Peyer's patch (tissue), 4 donors: Measurements from ENCODE around the gene ARHGAP36. TPM values are rescaled to one million over a fixed set of nuclear protein-coding genes. Genes with fewer than 3 reads are reported as not detected.

Source experiments
- DNase-seq, 3 donors: peaks; one replicate each; pipeline ENCODE4 v3.0.0-alpha.2; 2017 to 2019
- H3K27ac ChIP-seq, 4 donors: fragments of 200-600 bp; sonication (generic); one replicate each; pipeline ENCODE4 v1.5.1; 2016 to 2019
- H3K27me3 ChIP-seq, 2 donors: fragments of 200-600 bp; sonication (generic); one replicate each; pipeline ENCODE4 v1.5.1; 2019
- H3K36me3 ChIP-seq, 3 donors: fragments of 200-600 bp; sonication (generic); one replicate each; pipeline ENCODE4 v1.5.1; 2016 to 2019
- H3K4me1 ChIP-seq, 4 donors: fragments of 200-600 bp; sonication (generic); one replicate each; pipeline ENCODE4 v1.5.1; 2016 to 2019
- H3K4me3 ChIP-seq, 4 donors: fragments of 200-600 bp; sonication (generic); 1 replicate in 3 of 4; 2 replicates in 1 of 4; pipeline ENCODE4 v1.5.1; 2016 to 2019; ENCODE audit warnings: mild to moderate bottlenecking in 1 of 4
- H3K9me3 ChIP-seq, 4 donors: fragments of 200-600 bp; sonication (generic); one replicate each; pipeline ENCODE4 v1.5.1; 2016 to 2019; ENCODE audit warnings: mild to moderate bottlenecking in 1 of 4
- POLR2A ChIP-seq, 2 donors: fragments of 450-650 bp; IDR thresholded peaks; one replicate each; pipeline ENCODE4 v1.5.1; 2017; ENCODE audit warnings: antibody characterized with exemption in 2 of 2, mild to moderate bottlenecking in 2 of 2, moderate library complexity in 2 of 2
- total RNA-seq, 4 donors: library from RNA; depleted of rRNA; stranded (reverse); fragments of >200 nt; gene quantifications; one replicate each; pipeline ENCODE4 v1.1.0, GENCODE V29; 2016
- TF ChIP-seq, protein P1 (sequence below), 6 experiments: fragments of 450-650 bp in 4 of 6; fragments of 200-600 bp in 2 of 6; sonication (generic) in 1 of 6; IDR thresholded peaks; one replicate each; pipeline ENCODE4 v1.5.1; 2017 to 2019; ENCODE audit warnings: antibody characterized with exemption in 6 of 6, mild to moderate bottlenecking in 3 of 6, moderate library complexity in 1 of 6

ARHGAP36 gene
- total RNA-seq, 4 donors from 2014 or later: not detected

DNA sequence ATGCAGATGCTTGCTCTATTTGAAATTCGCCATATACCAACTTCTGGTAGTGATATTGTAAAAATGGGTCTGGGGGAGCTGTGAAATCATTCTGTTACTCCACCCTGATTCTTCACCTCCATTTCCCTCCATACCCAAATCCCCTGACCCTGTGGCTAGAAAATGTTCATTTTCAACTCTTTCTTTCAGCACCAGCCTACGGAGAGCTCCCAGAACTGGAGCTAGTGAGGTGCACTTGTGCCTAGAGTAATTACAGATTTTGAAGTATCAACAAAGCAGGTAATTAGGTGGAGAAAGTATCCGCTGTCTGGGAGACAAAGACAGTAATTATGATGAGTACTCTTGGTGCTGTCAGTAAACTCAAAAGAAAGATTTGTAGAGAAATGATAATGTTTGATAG is 8.1 kb downstream of the ARHGAP36 start:
- no peaks in the 10 kb centered on the region for H3K36me3 ChIP-seq
- no peak overlapping the region for H3K4me3 ChIP-seq
- no peak overlapping the region for H3K27ac ChIP-seq
- no peak for TF ChIP-seq POLR2A (IDR thresholded peaks at IDR 0.05)
- TF ChIP-seq, protein P1, sequence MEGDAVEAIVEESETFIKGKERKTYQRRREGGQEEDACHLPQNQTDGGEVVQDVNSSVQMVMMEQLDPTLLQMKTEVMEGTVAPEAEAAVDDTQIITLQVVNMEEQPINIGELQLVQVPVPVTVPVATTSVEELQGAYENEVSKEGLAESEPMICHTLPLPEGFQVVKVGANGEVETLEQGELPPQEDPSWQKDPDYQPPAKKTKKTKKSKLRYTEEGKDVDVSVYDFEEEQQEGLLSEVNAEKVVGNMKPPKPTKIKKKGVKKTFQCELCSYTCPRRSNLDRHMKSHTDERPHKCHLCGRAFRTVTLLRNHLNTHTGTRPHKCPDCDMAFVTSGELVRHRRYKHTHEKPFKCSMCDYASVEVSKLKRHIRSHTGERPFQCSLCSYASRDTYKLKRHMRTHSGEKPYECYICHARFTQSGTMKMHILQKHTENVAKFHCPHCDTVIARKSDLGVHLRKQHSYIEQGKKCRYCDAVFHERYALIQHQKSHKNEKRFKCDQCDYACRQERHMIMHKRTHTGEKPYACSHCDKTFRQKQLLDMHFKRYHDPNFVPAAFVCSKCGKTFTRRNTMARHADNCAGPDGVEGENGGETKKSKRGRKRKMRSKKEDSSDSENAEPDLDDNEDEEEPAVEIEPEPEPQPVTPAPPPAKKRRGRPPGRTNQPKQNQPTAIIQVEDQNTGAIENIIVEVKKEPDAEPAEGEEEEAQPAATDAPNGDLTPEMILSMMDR (IDR thresholded peaks at IDR 0.05): no peak
- H3K9me3 ChIP-seq: no peaks in the 10 kb centered on the region
- H3K27me3 ChIP-seq: no peaks in the 10 kb centered on the region
- no peaks in the 10 kb centered on the region for H3K4me1 ChIP-seq
- no peak for DNase-seq

DNA sequence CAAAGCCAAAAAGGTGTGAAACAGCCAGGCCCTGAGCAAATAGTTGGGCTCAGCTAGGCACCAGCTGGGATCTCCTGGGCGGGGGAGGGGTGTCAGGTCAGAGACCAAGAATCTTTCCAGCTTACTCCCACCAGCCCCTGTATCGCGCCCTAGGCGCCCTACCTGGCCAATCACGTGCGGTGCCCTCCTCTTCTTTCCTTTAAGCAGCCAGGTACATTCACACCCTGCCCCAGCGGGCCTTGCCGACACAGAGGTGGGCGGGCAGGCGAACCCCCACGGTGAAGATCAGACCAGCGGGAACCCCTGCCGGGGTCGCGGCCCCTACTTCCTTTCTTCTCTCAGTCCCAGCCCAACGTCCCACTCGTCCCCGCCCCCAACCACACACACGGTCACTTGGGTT is 9.1 kb downstream of the ARHGAP36 start:
- no peaks in the 10 kb centered on the region for H3K36me3 ChIP-seq
- no peaks in the 10 kb centered on the region for H3K4me1 ChIP-seq
- no peak for DNase-seq
- H3K4me3 ChIP-seq: no peak overlapping the region
- no peak overlapping the region for H3K27ac ChIP-seq
- no peak for TF ChIP-seq POLR2A (IDR thresholded peaks at IDR 0.05)
- TF ChIP-seq, protein P1 (IDR thresholded peaks at IDR 0.05): no peak
- H3K27me3 ChIP-seq: no peaks in the 10 kb centered on the region
- H3K9me3 ChIP-seq: no peaks in the 10 kb centered on the region

DNA sequence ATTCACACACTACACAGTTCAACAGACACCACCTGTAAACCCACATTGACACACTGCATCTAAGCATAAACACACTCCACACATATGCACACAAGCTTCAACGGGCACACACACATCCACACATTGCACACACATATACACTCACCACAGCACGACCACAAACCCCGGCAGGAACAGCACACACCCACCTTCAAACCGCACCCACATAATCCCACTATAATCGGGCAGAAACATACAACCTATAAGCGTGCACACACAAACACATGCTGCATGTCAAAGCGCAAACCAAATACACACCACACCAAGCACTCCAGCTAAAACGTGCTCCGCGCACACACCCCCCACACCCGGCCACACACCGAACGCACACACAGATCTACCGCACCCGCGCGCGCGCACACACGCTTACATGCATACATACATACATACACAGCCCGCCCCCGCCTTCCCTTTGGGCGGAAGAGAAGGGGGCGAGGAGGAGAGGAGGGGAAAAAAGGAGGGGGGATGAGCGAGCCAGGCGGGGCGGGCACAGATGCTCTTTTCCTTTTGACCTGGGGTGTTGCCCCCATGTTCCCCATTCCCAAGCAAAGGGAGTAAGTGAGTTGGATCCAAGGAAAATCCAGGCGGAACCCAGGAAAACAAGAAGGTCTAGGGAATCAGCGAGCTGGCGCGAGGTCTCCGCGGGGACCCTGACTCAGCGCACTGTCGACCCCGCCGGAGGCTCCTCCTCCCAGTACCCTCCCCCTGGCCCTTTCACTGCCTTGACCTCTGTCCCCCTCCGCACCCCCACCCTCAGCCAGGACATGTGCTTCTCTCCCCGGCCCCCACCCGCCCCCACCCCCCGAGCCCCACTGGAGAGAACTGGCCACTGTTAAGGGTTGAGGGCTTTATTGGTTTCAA is 9.9 kb downstream of the ARHGAP36 start:
- H3K4me1 ChIP-seq: no peaks in the 10 kb centered on the region
- DNase-seq: no peak
- no peak overlapping the region for H3K27ac ChIP-seq
- H3K9me3 ChIP-seq: no peaks in the 10 kb centered on the region
- TF ChIP-seq POLR2A (IDR thresholded peaks at IDR 0.05): no peak
- TF ChIP-seq, protein P1 (IDR thresholded peaks at IDR 0.05): no peak
- H3K4me3 ChIP-seq: no peak overlapping the region
- H3K36me3 ChIP-seq: no peaks in the 10 kb centered on the region
- H3K27me3 ChIP-seq: no peaks in the 10 kb centered on the region

DNA sequence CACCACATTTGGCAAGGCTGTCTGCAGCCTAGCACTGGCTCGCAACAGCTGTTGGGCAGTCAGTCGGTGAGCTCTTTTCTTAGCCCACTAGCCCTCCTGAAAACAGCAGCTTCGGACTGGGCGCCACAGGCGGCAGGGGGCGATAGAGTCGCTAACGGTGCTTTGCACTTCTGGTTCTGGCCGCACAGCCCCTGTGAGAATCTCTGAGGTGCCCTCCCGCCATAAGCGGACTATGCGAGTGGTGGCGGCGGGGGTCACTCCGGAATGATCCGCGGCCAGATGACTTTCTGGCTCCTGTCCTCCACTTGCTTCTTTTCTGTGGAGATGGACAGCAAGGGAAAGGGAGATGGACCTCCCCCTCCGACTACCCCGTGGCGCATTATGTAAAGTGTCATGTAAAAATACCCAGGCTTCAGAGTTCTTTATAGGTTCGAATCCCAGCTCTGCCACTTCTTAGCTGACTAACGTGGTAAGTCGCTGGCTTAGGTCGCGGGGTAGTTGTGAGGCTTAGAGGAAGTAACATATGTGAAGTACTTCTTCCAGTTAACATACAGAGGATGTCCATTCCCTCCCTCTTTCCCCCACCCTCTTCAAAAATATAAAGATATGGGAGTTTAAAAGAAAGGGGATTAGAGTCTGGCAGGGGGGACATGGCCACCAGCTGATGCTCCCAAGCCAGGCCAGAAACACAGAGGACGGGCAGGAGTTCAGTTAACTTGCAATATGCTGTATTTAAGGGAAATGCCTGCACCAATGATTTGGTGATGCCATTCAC is 11.0 kb downstream of the ARHGAP36 start:
- no peaks in the 10 kb centered on the region for H3K36me3 ChIP-seq
- DNase-seq: no peak
- no peak overlapping the region for H3K27ac ChIP-seq
- no peaks in the 10 kb centered on the region for H3K9me3 ChIP-seq
- H3K4me1 ChIP-seq: no peaks in the 10 kb centered on the region
- TF ChIP-seq POLR2A (IDR thresholded peaks at IDR 0.05): no peak
- TF ChIP-seq, protein P1 (IDR thresholded peaks at IDR 0.05): no peak
- H3K27me3 ChIP-seq: no peaks in the 10 kb centered on the region
- no peak overlapping the region for H3K4me3 ChIP-seq

DNA sequence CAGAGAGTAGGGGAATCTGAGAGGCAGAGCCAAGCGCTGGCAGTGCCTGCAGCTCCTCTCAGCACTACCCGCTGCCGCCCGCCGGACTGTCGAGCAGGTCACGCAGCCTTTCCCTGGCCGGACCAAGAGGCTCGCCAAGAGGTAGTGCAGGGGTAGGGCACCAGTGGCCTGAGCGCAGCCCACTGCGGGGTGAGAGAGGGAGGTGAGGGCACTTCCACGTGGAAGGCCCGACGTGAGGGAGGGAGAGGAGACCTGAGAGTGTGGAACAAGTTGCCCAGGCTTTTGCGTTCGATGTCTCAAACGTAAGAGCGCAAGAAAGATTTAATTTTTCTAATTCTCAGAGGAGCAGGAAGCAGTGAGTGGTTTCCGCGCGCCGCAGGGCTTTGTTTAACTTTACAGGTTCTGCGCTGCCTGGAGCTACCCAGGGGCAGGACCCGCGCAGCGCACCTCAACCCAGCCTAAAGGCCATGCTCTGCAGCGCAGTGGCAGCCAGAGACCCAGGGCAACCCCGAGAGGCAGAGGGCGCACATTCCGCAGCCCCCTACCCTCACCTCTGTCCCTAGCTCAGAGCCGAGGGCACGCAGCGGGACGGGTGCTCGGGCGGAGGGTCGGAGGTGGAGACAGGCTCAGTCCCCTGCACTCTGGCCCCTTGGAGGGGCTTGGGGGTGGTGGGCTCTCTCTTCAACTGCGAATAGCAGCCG is 14.9 kb downstream of the ARHGAP36 start:
- no peak overlapping the region for H3K27ac ChIP-seq
- H3K27me3 ChIP-seq: no peaks in the 10 kb centered on the region
- H3K4me3 ChIP-seq: no peak overlapping the region
- H3K36me3 ChIP-seq: no peaks in the 10 kb centered on the region
- H3K4me1 ChIP-seq: no peaks in the 10 kb centered on the region
- H3K9me3 ChIP-seq: no peaks in the 10 kb centered on the region
- no peak for TF ChIP-seq POLR2A (IDR thresholded peaks at IDR 0.05)
- TF ChIP-seq, protein P1 (IDR thresholded peaks at IDR 0.05): no peak
- DNase-seq: no peak
